Measurements from ENCODE around the gene ZNF629.

The ZNF629 gene

DNA sequence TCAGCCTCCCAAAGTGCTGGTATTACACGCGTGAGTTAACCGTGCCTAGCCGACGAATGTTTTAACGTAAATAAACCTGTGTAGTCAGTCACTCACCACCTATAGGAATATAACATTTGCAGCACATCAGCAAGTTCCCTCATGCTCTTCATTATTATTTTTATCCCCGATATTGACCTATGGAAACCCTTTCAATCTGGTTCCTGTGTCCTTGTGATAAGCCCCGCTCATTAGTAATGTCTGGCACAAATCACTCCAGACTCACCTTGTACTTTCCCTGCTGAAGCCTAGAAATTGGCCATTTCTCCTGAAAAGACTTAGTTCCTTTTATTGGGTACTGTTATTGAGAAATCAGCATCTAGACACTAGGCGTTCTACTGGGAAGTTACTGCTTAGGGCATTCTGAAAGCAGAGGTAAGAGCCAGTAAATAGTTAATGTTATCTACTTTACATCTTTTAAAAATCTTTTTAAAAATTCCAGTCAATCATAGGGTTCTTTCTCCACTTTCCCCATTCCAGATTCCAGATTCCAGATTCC, 40.3 kb downstream of the ZNF629 start:
- no peak for DNase-seq

DNA sequence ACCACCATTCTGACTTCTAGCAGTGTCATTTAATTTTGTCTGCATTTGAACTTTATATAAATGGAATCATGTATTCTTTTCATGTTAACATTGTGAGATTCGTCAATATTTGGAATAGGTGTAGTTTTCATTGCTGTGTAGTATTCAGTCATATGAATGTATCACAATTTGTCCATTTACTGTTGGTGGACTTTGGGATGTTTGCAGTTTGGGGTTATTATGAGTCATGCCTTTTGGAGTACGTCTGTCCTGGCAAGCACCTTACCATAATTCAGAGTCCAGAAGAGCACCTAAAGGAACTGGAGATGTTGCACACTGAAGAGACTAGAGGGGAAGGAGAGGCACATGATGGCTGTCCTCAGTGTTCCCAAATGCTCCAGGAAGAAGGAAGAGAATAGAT, 41.9 kb downstream of the ZNF629 start:
- DNase-seq: no peak

DNA sequence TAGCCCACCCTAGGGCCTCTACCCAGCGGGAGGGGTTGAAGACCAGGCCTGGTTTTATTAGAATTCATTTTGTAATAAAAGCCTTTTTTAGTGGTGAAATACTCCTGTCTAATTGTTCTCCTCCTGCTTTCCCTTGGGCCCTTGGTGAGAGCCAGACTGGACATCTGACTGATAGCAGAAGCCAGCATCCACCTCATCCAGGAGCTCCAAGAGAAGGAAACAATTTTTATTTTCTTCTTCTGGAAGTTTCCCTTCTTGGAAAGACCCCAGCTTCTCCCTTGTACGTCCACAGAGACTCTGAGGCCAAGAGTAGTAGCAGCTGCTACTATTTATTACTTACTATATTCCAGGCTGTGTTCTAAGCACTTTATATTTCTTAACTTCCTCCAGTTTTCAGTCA, 42.8 kb downstream of the ZNF629 start:
- no peak for DNase-seq

DNA sequence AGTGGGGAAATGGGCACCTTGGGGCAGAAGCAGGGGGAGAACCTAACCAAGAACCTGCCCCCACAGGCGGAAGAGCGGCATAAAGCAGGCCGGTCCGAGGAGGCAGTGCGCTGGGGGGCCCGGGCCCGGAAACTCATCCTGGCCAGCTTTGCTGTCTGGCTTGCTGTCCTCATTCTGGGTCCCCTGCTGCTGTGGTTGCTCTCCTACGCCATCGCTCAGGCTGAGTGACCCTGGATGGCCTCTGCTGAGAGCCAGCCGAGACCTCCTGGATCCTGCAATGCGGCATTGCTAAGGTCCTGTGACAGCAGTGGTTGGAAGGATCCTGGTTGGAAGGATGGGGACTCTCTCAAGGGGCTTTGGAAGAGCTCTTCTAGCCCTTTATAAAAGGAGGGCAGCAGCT, 43.3 kb downstream of the ZNF629 start:
- DNase-seq: no peak

DNA sequence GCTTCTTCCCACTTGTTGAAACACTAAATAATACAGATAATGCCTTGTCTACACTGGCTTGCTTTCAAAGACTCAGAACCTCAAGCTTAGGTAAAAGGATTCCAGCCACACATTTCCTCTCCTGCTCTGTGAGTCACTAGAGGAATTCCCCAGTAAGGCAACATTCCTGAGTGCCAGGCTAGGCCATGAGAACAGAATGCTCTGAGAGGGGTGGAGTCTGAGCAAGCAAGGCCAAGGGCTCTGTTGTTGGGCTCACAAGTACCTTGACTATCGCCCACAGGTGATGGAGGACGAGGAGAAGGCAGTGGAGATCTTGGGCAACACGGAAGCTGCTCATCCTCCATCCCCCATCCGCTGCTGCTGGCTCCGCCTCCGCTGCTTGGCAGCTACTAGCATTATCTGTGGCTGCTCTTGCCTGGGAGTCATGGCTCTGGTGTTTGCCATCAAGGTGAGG, 45.5 kb downstream of the ZNF629 start:
- no peak for DNase-seq

DNA sequence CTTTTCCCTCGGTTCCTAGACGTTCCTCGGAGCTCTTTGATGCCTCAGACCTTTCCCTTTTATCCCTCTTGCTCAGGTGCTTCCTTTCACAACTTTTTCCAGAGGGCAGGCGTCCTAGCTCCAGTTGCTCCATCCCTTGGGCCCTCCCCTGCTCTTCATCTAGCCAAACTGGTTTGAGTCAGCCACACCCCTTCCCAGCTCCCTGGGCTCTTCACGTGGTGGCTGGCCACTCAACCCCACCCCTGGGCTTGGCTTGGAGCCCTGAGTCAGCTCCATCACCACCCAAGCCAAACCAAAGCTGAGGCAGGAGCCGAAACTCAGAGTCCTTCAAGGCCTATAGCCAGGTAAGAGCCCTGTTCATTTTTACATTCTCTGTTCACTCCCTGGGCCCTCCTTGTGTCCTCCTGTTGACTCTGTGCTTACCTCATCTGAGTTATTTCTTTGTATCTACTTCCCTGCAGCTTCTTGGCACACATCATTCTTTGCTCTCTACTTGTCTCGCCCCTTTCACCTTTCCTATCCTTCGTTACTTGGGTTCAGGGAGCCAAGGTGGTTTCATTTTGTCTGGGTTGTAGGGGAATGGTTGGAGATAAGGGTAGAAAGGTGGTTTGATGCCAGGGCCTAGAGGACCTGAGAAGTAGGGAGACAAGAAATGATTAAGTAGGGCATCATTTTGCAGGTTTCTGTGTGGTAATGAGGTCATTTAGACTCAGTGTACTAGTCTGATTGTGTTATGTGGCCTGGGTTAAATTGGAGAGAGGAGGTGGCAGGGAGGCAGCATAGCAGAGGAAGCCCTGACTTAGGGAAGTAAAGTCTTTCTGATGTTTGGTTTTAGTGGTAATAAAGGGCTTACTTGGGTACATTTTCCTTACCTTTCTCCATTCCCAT, 46.4 kb downstream of the ZNF629 start:
- DNase-seq: no peak

DNA sequence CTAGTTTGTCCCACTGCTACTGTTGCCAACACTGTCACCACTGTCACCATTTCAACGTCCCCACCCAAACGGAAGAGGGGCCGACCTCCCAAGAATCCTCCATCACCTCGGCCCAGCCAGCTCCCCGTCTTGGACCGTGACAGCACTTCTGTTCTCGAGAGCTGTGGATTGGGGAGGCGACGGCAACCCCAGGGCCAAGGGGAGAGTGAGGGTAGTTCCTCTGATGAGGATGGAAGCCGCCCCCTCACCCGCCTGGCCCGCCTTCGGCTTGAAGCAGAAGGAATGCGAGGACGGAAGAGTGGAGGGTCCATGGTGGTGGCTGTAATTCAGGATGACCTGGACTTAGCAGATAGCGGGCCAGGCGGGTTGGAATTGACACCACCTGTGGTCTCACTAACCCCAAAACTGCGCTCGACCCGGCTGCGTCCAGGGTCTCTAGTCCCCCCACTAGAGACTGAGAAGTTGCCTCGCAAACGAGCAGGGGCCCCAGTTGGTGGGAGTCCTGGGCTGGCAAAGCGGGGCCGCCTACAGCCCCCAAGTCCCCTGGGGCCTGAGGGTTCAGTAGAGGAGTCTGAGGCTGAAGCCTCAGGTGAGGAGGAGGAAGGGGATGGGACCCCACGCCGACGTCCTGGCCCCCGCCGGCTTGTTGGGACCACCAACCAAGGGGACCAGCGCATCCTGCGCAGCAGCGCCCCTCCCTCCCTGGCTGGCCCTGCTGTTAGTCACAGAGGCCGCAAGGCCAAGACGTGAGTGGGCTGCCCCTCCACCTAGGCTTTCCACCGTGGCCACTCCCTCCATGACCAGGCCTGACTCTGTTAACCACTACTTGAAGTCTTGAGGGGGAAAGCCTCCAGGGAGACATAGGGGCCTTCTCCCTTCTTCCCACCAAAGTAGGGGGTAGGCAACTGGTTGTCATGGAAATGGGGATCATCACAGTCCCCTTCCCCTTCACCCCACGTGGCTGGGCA, 47.7 kb downstream of the ZNF629 start:
- no peak for DNase-seq

DNA sequence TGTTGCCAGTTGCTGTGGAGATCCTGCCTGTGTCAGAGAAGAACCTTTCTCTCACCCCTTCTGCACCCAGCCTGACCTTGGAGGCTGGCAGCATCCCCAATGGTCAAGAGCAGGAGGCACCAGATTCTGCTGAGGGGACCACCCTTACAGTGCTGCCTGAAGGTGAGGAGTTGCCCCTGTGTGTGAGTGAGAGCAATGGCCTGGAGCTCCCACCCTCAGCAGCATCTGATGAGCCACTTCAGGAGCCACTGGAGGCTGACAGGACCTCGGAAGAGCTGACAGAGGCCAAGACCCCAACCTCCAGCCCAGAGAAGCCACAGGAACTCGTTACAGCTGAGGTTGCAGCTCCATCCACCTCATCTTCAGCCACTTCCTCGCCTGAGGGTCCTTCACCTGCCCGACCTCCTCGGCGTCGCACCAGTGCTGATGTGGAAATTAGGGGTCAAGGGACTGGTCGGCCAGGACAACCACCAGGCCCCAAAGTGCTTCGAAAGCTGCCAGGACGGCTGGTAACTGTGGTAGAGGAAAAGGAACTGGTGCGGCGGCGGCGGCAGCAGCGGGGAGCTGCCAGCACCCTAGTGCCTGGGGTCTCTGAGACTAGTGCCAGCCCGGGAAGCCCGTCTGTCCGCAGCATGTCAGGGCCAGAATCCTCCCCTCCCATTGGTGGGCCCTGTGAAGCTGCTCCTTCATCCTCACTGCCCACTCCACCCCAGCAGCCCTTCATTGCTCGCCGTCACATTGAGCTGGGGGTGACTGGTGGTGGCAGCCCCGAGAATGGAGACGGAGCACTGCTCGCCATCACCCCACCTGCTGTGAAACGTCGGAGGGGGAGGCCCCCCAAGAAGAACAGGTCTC, 49.0 kb downstream of the ZNF629 start:
- no peak for DNase-seq

DNA sequence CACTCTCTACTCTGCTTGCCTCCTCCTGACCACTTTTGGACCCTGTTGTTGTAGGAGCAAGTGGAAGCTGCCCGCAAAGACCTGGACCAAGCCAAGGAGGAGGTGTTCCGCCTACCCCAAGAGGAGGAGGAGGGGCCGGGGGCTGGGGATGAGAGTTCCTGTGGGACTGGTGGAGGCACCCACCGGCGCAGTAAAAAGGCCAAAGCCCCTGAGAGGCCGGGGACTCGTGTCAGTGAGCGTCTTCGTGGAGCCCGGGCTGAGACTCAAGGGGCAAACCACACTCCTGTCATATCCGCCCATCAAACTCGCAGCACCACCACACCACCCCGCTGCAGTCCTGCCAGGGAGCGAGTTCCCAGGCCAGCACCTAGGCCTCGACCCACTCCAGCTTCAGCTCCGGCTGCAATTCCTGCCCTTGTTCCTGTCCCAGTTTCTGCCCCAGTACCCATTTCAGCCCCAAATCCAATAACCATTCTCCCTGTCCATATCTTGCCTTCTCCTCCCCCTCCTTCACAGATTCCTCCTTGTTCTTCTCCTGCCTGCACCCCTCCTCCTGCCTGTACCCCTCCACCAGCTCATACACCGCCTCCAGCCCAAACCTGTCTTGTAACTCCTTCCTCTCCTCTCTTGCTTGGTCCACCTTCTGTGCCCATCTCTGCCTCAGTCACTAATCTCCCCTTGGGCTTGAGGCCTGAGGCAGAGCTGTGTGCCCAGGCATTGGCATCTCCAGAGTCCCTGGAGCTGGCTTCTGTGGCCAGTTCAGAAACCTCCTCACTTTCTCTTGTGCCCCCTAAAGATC, 49.8 kb downstream of the ZNF629 start:
- DNase-seq: no peak

DNA sequence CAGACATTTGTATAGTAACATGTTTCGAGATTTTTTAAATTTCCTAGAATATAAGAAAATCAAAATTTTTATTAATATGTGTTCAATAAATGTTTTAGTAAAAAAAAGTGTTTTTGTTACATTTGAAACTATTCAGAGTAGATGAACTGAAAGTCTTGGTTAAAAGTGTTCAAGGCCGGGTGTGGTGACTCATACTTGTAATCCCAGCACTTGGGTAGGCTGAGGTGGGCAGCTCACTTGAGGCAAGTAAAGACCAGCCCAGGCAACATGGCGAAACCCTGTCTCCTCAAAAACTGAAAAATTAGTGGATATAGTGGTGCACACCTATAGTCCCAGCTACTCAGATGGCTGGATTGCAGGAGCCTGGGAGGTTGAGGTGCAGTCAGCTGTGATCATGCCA, 55.6 kb downstream of the ZNF629 start:
- no peak for DNase-seq

DNA sequence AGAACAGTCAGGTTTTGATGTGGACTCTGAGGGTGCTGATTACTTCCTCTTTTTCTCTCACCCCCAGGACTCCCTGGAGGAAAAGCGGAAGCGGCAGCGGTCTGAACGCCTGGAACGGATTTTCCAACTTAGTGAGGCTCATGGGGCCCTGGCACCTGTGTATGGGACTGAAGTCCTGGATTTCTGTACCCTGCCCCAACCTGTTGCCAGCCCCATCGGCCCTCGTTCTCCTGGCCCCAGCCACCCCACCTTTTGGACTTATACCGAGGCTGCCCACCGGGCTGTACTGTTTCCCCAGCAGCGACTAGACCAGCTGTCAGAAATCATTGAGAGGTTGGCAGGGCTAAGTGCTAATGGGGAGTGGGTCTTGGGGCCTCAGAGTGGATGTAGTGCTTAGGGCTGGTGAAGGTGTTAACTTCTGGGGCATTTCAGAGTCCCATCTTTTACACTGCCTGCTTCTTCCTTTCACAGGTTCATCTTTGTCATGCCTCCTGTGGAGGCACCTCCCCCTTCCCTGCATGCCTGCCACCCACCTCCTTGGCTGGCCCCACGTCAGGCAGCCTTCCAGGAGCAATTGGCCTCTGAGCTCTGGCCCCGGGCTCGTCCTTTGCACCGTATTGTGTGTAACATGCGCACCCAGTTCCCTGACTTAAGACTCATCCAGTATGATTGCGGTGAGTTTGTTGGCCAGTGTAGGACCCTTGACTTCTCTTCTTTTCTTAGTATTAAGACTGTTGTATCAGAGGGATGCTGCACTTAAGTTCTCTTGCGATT, 57.9 kb downstream of the ZNF629 start:
- no peak for DNase-seq

All from activated gamma-delta T cell treated with Interleukin-2 at 50 U/mL for 16 hours (primary cell).